ENCODE measurements around the gene ZDHHC7.
"Not testable (repeated sequence)": the region's sequence is repeated elsewhere in the genome, so short reads cannot be mapped to it uniquely, and the experiment has no call there.

The ZDHHC7 gene

GRCh38 chr16:84959784-84960417, 51.4 kb downstream of the ZDHHC7 start:
- no peak for DNase-seq

GRCh38 chr16:84959045-84959576, 52.2 kb downstream of the ZDHHC7 start:
- DNase-seq, result no peak

GRCh38 chr16:84957792-84958191, 53.5 kb downstream of the ZDHHC7 start:
- no peak for DNase-seq

- no peak for DNase-seq
These were observed 54.1 kb downstream of the ZDHHC7 start for GRCh38 chr16:84957192-84957591.

GRCh38 chr16:84955427-84955826, 55.9 kb downstream of the ZDHHC7 start:
- no peak for DNase-seq

- DNase-seq, result no peak
These were observed 58.1 kb downstream of the ZDHHC7 start for GRCh38 chr16:84953190-84953746.

- DNase-seq, result peak; percentile 56 to 59
These were observed 58.8 kb downstream of the ZDHHC7 start for GRCh38 chr16:84952335-84953189.

GRCh38 chr16:84950906-84951305, 60.4 kb downstream of the ZDHHC7 start:
- no peak for DNase-seq

- DNase-seq, result no peak
These were observed 61.4 kb downstream of the ZDHHC7 start for GRCh38 chr16:84949772-84950436.

GRCh38 chr16:84948851-84949610, 62.3 kb downstream of the ZDHHC7 start:
- no peak for DNase-seq

- DNase-seq, result no peak
These were observed 63.1 kb downstream of the ZDHHC7 start for GRCh38 chr16:84947996-84948850.

- DNase-seq, result no peak
These were observed 64.3 kb downstream of the ZDHHC7 start for GRCh38 chr16:84947022-84947421.

- no peak for DNase-seq
These were observed 67.7 kb downstream of the ZDHHC7 start for GRCh38 chr16:84943620-84944019.

- DNase-seq, result no peak
These were observed 68.5 kb downstream of the ZDHHC7 start for GRCh38 chr16:84942786-84943185.

GRCh38 chr16:84941921-84942320, 69.4 kb downstream of the ZDHHC7 start:
- no peak for DNase-seq

GRCh38 chr16:84940670-84941551, 70.4 kb downstream of the ZDHHC7 start:
- DNase-seq, result no peak

- DNase-seq, result not testable (repeated sequence)
These were observed 72.7 kb downstream of the ZDHHC7 start for GRCh38 chr16:84938616-84939015.

- no peak for DNase-seq
These were observed 73.9 kb downstream of the ZDHHC7 start for GRCh38 chr16:84937196-84938005.

Measured in hippocampal formation (tissue), 2 donors.